Mesodermal cell (in vitro differentiated cells): Measurements from ENCODE around the gene RAMACL.

Experiments used
- H3K27ac ChIP-seq: 2 replicates; pipeline ENCODE4 v1.7.0; 2013; ENCODE audit warnings: mild to moderate bottlenecking, low read depth, low read length, moderate library complexity; ENCODE audit not compliant: severe bottlenecking
- H3K36me3 ChIP-seq: 2 replicates; pipeline ENCODE4 v1.7.1; 2013; ENCODE audit warnings: mild to moderate bottlenecking, low read length, moderate library complexity; ENCODE audit not compliant: control insufficient read depth, insufficient read depth
- H3K4me1 ChIP-seq: one replicate; pipeline ENCODE4 v1.7.1; 2013; ENCODE audit warnings: mild to moderate bottlenecking, low read length; ENCODE audit not compliant: insufficient read depth, control insufficient read depth, poor library complexity, severe bottlenecking
- H3K4me3 ChIP-seq: 2 replicates; pipeline ENCODE4 v1.7.0; 2013; ENCODE audit warnings: low read length, control low read depth, mild to moderate bottlenecking; ENCODE audit not compliant: insufficient read depth, poor library complexity, severe bottlenecking; ENCODE audit errors: extremely low read depth
- H3K9me3 ChIP-seq: 2 replicates; pipeline ENCODE4 v1.7.1; 2013; ENCODE audit warnings: mild to moderate bottlenecking, low read length, moderate library complexity; ENCODE audit not compliant: control insufficient read depth
- WGBS, 2 experiments: methylation state at CpG; one replicate each; pipeline ENCODE4 v1.1.5; 2013; ENCODE audit warnings: missing lambda C conversion rate in 2 of 2; ENCODE audit not compliant: insufficient coverage in 2 of 2; 5-methylcytosine and 5-hydroxymethylcytosine counted together

The RAMACL gene

GRCh38 chr6:166562726-166563125, 23.8 kb downstream of the RAMACL start:
- H3K4me3 ChIP-seq = no peak overlapping the region
- no peaks in the 10 kb centered on the region for H3K36me3 ChIP-seq
- H3K9me3 ChIP-seq = peaks cover 3% of the 10 kb centered on the region
- no peak overlapping the region for H3K27ac ChIP-seq
- WGBS, 2 experiments = 94 to 98% methylated on average over 9 of the region's 9 CpGs
- H3K4me1 ChIP-seq = peaks cover 1% of the 10 kb centered on the region

GRCh38 chr6:166561771-166562359, 24.6 kb downstream of the RAMACL start:
- H3K4me1 ChIP-seq = no peaks in the 10 kb centered on the region
- WGBS, 2 experiments = 85 to 87% methylated on average over 5 to 6 of the region's 10 CpGs
- no peaks in the 10 kb centered on the region for H3K36me3 ChIP-seq
- H3K4me3 ChIP-seq = no peak overlapping the region
- no peak overlapping the region for H3K27ac ChIP-seq
- peaks cover 3% of the 10 kb centered on the region for H3K9me3 ChIP-seq

- Histone ChIP-seq H3K36me3 (no peaks in the 10 kb centered on the region), H3K27ac (no peak overlapping the region), H3K4me3 (no peak overlapping the region), H3K4me1 (no peaks in the 10 kb centered on the region), H3K9me3 (peaks cover 3% of the 10 kb centered on the region)
- WGBS, 2 experiments = 100% methylated on average over 1 of the region's 3 CpGs; no CpG with 5 or more reads in 1 of the 2 experiments
These were observed 26.3 kb downstream of the RAMACL start for GRCh38 chr6:166560222-166560621.

GRCh38 chr6:166559662-166560061, 26.8 kb downstream of the RAMACL start:
- H3K27ac ChIP-seq = no peak overlapping the region
- H3K9me3 ChIP-seq = peaks cover 3% of the 10 kb centered on the region
- 100% methylated on average over 1 of the region's 1 CpG; no CpG with 5 or more reads in 1 of the 2 experiments for WGBS, 2 experiments
- H3K4me3 ChIP-seq = no peak overlapping the region
- no peaks in the 10 kb centered on the region for H3K4me1 ChIP-seq
- H3K36me3 ChIP-seq = no peaks in the 10 kb centered on the region

GRCh38 chr6:166559211-166559610, 27.3 kb downstream of the RAMACL start:
- H3K4me1 ChIP-seq = no peaks in the 10 kb centered on the region
- 100% methylated on average over 4 of the region's 5 CpGs for WGBS, 2 experiments
- peaks cover 3% of the 10 kb centered on the region for H3K9me3 ChIP-seq
- H3K27ac ChIP-seq = no peak overlapping the region
- H3K36me3 ChIP-seq = no peaks in the 10 kb centered on the region
- H3K4me3 ChIP-seq = no peak overlapping the region

- Histone ChIP-seq H3K4me3 (no peak overlapping the region), H3K9me3 (peaks cover 3% of the 10 kb centered on the region), H3K27ac (no peak overlapping the region), H3K36me3 (no peaks in the 10 kb centered on the region), H3K4me1 (peaks cover 5% of the 10 kb centered on the region)
- WGBS, 2 experiments = 91 to 93% methylated on average over 10 to 11 of the region's 12 CpGs
These were observed 28.1 kb downstream of the RAMACL start for GRCh38 chr6:166558156-166559005.

GRCh38 chr6:166556863-166557322, 29.6 kb downstream of the RAMACL start:
- Histone ChIP-seq H3K27ac (no peak overlapping the region), H3K4me1 (peaks cover 8% of the 10 kb centered on the region), H3K36me3 (no peaks in the 10 kb centered on the region), H3K9me3 (peaks cover 3% of the 10 kb centered on the region), H3K4me3 (no peak overlapping the region)
- WGBS, 2 experiments = 93 to 98% methylated on average over 13 to 14 of the region's 16 CpGs

GRCh38 chr6:166556336-166556735, 30.1 kb downstream of the RAMACL start:
- Histone ChIP-seq H3K4me1 (peaks cover 8% of the 10 kb centered on the region), H3K27ac (no peak overlapping the region), H3K36me3 (no peaks in the 10 kb centered on the region), H3K4me3 (no peak overlapping the region), H3K9me3 (peaks cover 3% of the 10 kb centered on the region)

- H3K4me1 ChIP-seq = peaks cover 8% of the 10 kb centered on the region
- H3K36me3 ChIP-seq = no peaks in the 10 kb centered on the region
- H3K27ac ChIP-seq = no peak overlapping the region
- peaks cover 3% of the 10 kb centered on the region for H3K9me3 ChIP-seq
- H3K4me3 ChIP-seq = no peak overlapping the region
- WGBS, 2 experiments = 90% methylated on average over 2 to 4 of the region's 6 CpGs
These were observed 31.4 kb downstream of the RAMACL start for GRCh38 chr6:166555086-166555485.

- H3K36me3 ChIP-seq = no peaks in the 10 kb centered on the region
- no peak overlapping the region for H3K4me3 ChIP-seq
- peaks cover 2% of the 10 kb centered on the region for H3K9me3 ChIP-seq
- H3K27ac ChIP-seq = no peak overlapping the region
- H3K4me1 ChIP-seq = peaks cover 8% of the 10 kb centered on the region
- WGBS, 2 experiments = 91% methylated on average over 6 of the region's 8 CpGs; no CpG with 5 or more reads in 1 of the 2 experiments
These were observed 32.2 kb downstream of the RAMACL start for GRCh38 chr6:166554316-166554715.
